Measurements from ENCODE around the gene VIPR1.

DNA sequence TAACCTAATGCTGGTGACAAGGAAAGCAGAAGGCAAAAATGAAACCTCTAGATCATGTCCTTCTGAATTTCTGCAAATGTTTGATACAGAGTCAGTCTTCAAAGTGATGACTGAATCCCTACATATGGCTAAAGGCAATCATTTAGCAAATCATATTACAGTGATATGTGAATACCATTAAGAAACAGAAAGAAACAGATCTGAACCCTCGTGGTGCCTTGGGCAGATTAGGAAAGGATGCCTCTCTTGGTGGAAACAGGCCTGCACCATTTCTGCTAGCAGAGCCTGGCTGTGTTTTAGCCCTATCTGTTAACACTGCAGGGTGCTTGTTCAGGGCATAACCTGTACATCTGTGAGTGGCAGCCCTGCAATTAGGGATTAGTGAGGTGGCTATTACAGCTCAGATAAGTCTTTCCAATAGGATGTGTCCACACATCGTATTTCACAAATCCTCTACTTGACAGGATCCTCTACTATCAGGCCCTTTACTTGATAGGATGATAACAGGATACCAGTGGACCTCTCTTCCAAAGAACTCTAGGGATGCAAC, 67.2 kb downstream of the VIPR1 start:
- TF ChIP-seq, protein P1, sequence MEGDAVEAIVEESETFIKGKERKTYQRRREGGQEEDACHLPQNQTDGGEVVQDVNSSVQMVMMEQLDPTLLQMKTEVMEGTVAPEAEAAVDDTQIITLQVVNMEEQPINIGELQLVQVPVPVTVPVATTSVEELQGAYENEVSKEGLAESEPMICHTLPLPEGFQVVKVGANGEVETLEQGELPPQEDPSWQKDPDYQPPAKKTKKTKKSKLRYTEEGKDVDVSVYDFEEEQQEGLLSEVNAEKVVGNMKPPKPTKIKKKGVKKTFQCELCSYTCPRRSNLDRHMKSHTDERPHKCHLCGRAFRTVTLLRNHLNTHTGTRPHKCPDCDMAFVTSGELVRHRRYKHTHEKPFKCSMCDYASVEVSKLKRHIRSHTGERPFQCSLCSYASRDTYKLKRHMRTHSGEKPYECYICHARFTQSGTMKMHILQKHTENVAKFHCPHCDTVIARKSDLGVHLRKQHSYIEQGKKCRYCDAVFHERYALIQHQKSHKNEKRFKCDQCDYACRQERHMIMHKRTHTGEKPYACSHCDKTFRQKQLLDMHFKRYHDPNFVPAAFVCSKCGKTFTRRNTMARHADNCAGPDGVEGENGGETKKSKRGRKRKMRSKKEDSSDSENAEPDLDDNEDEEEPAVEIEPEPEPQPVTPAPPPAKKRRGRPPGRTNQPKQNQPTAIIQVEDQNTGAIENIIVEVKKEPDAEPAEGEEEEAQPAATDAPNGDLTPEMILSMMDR (IDR thresholded peaks at IDR 0.05), result no peak
- TF ChIP-seq, protein P2, sequence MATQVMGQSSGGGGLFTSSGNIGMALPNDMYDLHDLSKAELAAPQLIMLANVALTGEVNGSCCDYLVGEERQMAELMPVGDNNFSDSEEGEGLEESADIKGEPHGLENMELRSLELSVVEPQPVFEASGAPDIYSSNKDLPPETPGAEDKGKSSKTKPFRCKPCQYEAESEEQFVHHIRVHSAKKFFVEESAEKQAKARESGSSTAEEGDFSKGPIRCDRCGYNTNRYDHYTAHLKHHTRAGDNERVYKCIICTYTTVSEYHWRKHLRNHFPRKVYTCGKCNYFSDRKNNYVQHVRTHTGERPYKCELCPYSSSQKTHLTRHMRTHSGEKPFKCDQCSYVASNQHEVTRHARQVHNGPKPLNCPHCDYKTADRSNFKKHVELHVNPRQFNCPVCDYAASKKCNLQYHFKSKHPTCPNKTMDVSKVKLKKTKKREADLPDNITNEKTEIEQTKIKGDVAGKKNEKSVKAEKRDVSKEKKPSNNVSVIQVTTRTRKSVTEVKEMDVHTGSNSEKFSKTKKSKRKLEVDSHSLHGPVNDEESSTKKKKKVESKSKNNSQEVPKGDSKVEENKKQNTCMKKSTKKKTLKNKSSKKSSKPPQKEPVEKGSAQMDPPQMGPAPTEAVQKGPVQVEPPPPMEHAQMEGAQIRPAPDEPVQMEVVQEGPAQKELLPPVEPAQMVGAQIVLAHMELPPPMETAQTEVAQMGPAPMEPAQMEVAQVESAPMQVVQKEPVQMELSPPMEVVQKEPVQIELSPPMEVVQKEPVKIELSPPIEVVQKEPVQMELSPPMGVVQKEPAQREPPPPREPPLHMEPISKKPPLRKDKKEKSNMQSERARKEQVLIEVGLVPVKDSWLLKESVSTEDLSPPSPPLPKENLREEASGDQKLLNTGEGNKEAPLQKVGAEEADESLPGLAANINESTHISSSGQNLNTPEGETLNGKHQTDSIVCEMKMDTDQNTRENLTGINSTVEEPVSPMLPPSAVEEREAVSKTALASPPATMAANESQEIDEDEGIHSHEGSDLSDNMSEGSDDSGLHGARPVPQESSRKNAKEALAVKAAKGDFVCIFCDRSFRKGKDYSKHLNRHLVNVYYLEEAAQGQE (IDR thresholded peaks at IDR 0.05; ENCODE audit: insufficient read depth in 1 of 2, low read depth in 2 of 2, low read length in 1 of 2), result no peak
- TF ChIP-seq POLR2AphosphoS5 (IDR thresholded peaks at IDR 0.05; ENCODE audit: low read depth, low read length) (no peak), TCF7L2 (IDR thresholded peaks at IDR 0.05; ENCODE audit: low read depth, low read length) (no peak), SIN3A (IDR thresholded peaks at IDR 0.05; ENCODE audit: borderline replicate concordance, insufficient read depth, low read depth, low read length) (no peak)

Data from Panc1 (cell line).